PC-9 (cell line): Measurements from ENCODE around the gene RARB. TPM values are rescaled to one million over a fixed set of nuclear protein-coding genes. Genes with fewer than 3 reads are reported as not detected.

Experiments used
- BruUV-seq: library from RNA; stranded (reverse); fragments of 400-500 nt; replicated peaks from 2 replicates; lab custom pipeline; 2021; lab: Mats Ljungman, UMichigan
- CTCF ChIA-PET: fragments of 300-600 bp; sonication (Branson Sonifier 250); formaldehyde crosslinking; loops from one replicate; lab custom pipeline; 2022; ENCODE audit warnings: antibody characterized with exemption; lab: Charles Lee
- POLR2A ChIA-PET: fragments of 300-600 bp; sonication (Branson Sonifier 250); formaldehyde crosslinking; loops from one replicate; lab custom pipeline; 2022; ENCODE audit warnings: antibody characterized with exemption; ENCODE audit not compliant: unreplicated experiment; lab: Charles Lee
- DNase-seq, 2 experiments: peaks; one replicate each; pipeline versions ENCODE4 v3.0.0 to v3.0.0-alpha.2; 2015 to 2022; ENCODE audit warnings: mixed read lengths in 1 of 2
- H2AFZ ChIP-seq: fragments of 200-600 bp; sonication (generic); 2 replicates; pipeline ENCODE4 v1.8.1; 2017; ENCODE audit warnings: antibody characterized with exemption
- H3F3A ChIP-seq: fragments of 200-600 bp; sonication (generic); 2 replicates; pipeline ENCODE4 v1.8.1; 2017; ENCODE audit warnings: antibody characterized with exemption, mild to moderate bottlenecking, low read depth; ENCODE audit not compliant: insufficient read depth
- H3K27ac ChIP-seq: fragments of 200-600 bp; sonication (generic); 2 replicates; pipeline ENCODE4 v1.6.1; 2016; ENCODE audit warnings: mixed run types
- H3K27me3 ChIP-seq: fragments of 200-600 bp; sonication (generic); 2 replicates; pipeline ENCODE4 v1.6.1; 2016; ENCODE audit warnings: low read depth, mixed run types; ENCODE audit not compliant: insufficient read depth
- H3K36me3 ChIP-seq: fragments of 200-600 bp; sonication (generic); 2 replicates; pipeline ENCODE4 v1.6.1; 2016; ENCODE audit warnings: low read depth, mixed run types
- H3K4me1 ChIP-seq: fragments of 200-600 bp; sonication (generic); replicated peaks from 2 replicates; pipeline ENCODE4 v1.6.1; 2016; ENCODE audit warnings: mixed run types; ENCODE audit not compliant: insufficient read depth
- H3K4me2 ChIP-seq: fragments of 200-600 bp; sonication (generic); 2 replicates; pipeline ENCODE4 v1.6.1; 2017; ENCODE audit warnings: mixed run types
- H3K4me3 ChIP-seq: fragments of 200-600 bp; sonication (generic); 2 replicates; pipeline ENCODE4 v1.6.1; 2016; ENCODE audit warnings: mixed run types
- H3K79me2 ChIP-seq: fragments of 200-600 bp; sonication (generic); 2 replicates; pipeline ENCODE4 v1.6.1; 2017; ENCODE audit warnings: low read depth, mixed run types
- H3K9me2 ChIP-seq: fragments of 200-600 bp; sonication (generic); 2 replicates; pipeline ENCODE4 v1.8.1; 2017; ENCODE audit warnings: mild to moderate bottlenecking; ENCODE audit not compliant: insufficient read depth
- H3K9me3 ChIP-seq: fragments of 200-600 bp; sonication (generic); 2 replicates; pipeline ENCODE4 v1.8.1; 2016; ENCODE audit warnings: low read depth; ENCODE audit not compliant: insufficient read depth
- H4K20me1 ChIP-seq: fragments of 200-600 bp; sonication (generic); 2 replicates; pipeline ENCODE4 v1.8.1; 2017; ENCODE audit not compliant: insufficient read depth
- EZH2 ChIP-seq: fragments of 200-600 bp; sonication (generic); IDR thresholded peaks from 2 replicates; pipeline ENCODE4 v1.8.0; 2017; ENCODE audit warnings: antibody characterized with exemption, low read depth
- intact Hi-C: fragments of 100-400 bp; cut with micrococcal nuclease; formaldehyde crosslinking; loops from one replicate; pipeline ENCODE4 v1.10.0; 2022; ENCODE audit not compliant: unreplicated experiment
- total RNA-seq: library from RNA; stranded (reverse); gene quantifications from 2 replicates; pipeline ENCODE4 v1.2.3, GENCODE V29; 2021
- TF ChIP-seq, protein P1 (sequence below): fragments of 200-600 bp; sonication (generic); conservative IDR thresholded peaks from 2 replicates; pipeline ENCODE4 v1.6.1; 2017; ENCODE audit warnings: mixed run types, antibody characterized with exemption, mild to moderate bottlenecking, moderate library complexity

Gene RARB
- total RNA-seq, 1 experiment from 2014 or later: 1.0 TPM

DNA sequence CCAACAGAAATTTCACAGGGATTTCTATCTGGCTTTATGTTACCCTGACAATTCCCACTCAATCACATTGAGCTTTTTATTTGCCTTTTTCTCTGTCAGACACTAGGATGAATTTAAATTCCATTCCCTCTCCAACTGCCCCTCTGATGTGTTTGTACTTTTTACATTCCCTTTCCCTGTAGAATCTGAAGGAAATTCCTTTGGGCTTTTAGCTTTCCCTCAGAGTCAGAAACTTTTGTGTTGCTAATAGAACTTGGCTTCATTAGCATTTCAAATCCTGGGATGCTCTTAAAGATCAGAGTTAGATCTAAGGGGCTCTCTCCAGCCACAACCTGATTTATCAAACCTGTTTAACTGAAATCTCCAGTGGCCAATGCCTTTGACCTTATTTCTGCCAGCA lies 7.9 kb upstream of the RARB start:
- no peak overlapping the region for H2AFZ ChIP-seq
- H3K9me2 ChIP-seq: no peaks in the 10 kb centered on the region
- no peaks in the 10 kb centered on the region for H3K36me3 ChIP-seq
- H3K27me3 ChIP-seq: no peaks in the 10 kb centered on the region
- ChIA-PET POLR2A (no interaction called here), CTCF (no interaction called here)
- H4K20me1 ChIP-seq: no peaks in the 10 kb centered on the region
- H3K27ac ChIP-seq: no peak overlapping the region
- no peaks in the 10 kb centered on the region for H3K9me3 ChIP-seq
- no peaks in the 10 kb centered on the region for H3K79me2 ChIP-seq
- no peak overlapping the region for H3K4me3 ChIP-seq
- H3K4me1 ChIP-seq: peaks cover 4% of the 10 kb centered on the region; the same call in 1 of the 2 replicates
- no peaks in the 10 kb centered on the region for H3F3A ChIP-seq
- TF ChIP-seq EZH2: no peak
- TF ChIP-seq, protein P1, sequence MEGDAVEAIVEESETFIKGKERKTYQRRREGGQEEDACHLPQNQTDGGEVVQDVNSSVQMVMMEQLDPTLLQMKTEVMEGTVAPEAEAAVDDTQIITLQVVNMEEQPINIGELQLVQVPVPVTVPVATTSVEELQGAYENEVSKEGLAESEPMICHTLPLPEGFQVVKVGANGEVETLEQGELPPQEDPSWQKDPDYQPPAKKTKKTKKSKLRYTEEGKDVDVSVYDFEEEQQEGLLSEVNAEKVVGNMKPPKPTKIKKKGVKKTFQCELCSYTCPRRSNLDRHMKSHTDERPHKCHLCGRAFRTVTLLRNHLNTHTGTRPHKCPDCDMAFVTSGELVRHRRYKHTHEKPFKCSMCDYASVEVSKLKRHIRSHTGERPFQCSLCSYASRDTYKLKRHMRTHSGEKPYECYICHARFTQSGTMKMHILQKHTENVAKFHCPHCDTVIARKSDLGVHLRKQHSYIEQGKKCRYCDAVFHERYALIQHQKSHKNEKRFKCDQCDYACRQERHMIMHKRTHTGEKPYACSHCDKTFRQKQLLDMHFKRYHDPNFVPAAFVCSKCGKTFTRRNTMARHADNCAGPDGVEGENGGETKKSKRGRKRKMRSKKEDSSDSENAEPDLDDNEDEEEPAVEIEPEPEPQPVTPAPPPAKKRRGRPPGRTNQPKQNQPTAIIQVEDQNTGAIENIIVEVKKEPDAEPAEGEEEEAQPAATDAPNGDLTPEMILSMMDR: no peak
- no peak overlapping the region for H3K4me2 ChIP-seq
- intact Hi-C loops: no loop called here
- DNase-seq: no peak
- BruUV-seq: no TSS peak

DNA sequence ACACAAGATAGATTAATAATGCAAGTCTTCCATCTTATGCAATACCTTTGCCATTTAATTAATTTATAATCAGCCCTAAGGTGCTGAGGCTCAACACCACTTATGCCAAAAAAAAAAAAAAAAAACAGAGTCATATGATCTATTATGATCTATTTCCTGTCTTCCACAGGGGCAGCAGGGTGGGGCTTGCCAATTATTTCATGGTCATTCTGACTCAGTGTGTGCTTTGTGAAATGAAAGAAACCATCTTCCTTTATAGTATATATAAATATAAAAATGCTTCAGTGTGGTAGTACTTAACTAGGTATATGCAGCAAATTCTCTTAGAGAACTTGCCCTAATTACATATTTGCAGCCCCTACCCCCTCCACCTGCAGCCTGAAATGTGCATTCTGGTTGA lies 7.2 kb upstream of the RARB start:
- Histone ChIP-seq H3K4me3 (no peak overlapping the region), H4K20me1 (no peaks in the 10 kb centered on the region), H3K27me3 (no peaks in the 10 kb centered on the region), H3K27ac (no peak overlapping the region), H3K9me2 (no peaks in the 10 kb centered on the region), H3K9me3 (no peaks in the 10 kb centered on the region), H3K79me2 (no peaks in the 10 kb centered on the region), H2AFZ (no peak overlapping the region), H3K4me1 (peaks cover 7% of the 10 kb centered on the region; the same call in 1 of the 2 replicates), H3F3A (no peaks in the 10 kb centered on the region), H3K36me3 (no peaks in the 10 kb centered on the region), H3K4me2 (no peak overlapping the region)
- CTCF ChIA-PET: no interaction called here
- no TSS peak for BruUV-seq
- no peak for DNase-seq
- intact Hi-C loops: no loop called here
- POLR2A ChIA-PET: no interaction called here
- TF ChIP-seq, protein P1: no peak
- no peak for TF ChIP-seq EZH2

DNA sequence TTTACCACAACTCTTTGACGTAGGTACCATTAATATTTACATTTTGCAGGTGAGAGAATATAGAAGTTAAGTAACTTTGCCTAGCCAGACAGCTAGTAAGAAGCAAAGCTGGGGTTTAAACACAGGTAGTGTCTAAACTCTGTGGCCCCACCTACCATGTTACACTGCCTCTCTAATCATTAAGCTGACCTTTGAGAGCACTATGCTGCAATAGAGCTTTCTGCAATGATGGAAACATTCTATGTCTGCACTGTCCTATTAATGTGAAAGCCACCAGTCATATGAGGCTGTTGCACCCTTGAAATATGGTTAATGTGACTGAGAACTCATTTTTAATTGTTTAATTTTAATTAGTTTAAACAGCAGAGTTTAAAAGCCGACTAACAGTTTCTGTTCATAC lies 6.3 kb upstream of the RARB start:
- POLR2A ChIA-PET: no interaction called here
- Histone ChIP-seq H3K4me1 (peaks cover 15% of the 10 kb centered on the region), H3K27ac (no peak overlapping the region), H3K4me3 (no peak overlapping the region), H2AFZ (no peak overlapping the region), H3K4me2 (no peak overlapping the region), H3K27me3 (no peaks in the 10 kb centered on the region), H3K79me2 (no peaks in the 10 kb centered on the region), H3K9me2 (no peaks in the 10 kb centered on the region), H4K20me1 (no peaks in the 10 kb centered on the region), H3K9me3 (no peaks in the 10 kb centered on the region), H3F3A (no peaks in the 10 kb centered on the region), H3K36me3 (no peaks in the 10 kb centered on the region)
- BruUV-seq: no TSS peak
- CTCF ChIA-PET: no interaction called here
- TF ChIP-seq, protein P1: no peak
- TF ChIP-seq EZH2: no peak
- no peak for DNase-seq
- intact Hi-C loops: no loop called here
